CD4-positive, alpha-beta memory T cell (primary cell): ENCODE results near the gene BEST3. TPM values are rescaled to one million over a fixed set of nuclear protein-coding genes. Genes with fewer than 3 reads are reported as not detected.

Source experiments
- polyA plus RNA-seq, 2 donors: library from polyadenylated mRNA; unstranded; fragments of 300-500 nt; fragmentation: Illumina TruSeq; gene quantifications; one replicate each; pipeline ENCODE4 v1.2.3, GENCODE V29; 2021
- total RNA-seq, 2 experiments: library from RNA; stranded (reverse); gene quantifications; one replicate each; pipeline ENCODE4 v1.2.3, GENCODE V29; 2021

BEST3 gene
- total and polyA plus RNA-seq, 4 experiments from 2014 or later: not detected

Other genes with a start within 250 kb of the BEST3 start
- gene FRS2, start 228.9 kb downstream of the BEST3 start, total RNA-seq: 10 to 100 TPM; 21.2 to 22.2 TPM
- 1 to 10 TPM; 8.6 to 9.3 TPM for gene FRS2, start 228.9 kb downstream of the BEST3 start, polyA plus RNA-seq
- gene CCT2, start 113.8 kb downstream of the BEST3 start, total RNA-seq: 100 to 1,000 TPM in 1 of 2 experiments, 10 to 100 TPM in 1; 92.6 to 104 TPM
- gene CCT2, start 113.8 kb downstream of the BEST3 start, polyA plus RNA-seq: 100 to 1,000 TPM; 139 to 146 TPM
- not detected for gene LRRC10, start 88.4 kb downstream of the BEST3 start, total RNA-seq
- gene LRRC10, start 88.4 kb downstream of the BEST3 start, polyA plus RNA-seq: not detected
- 10 to 100 TPM; 38.6 to 40.3 TPM for gene RAB3IP, start 39.6 kb upstream of the BEST3 start, total RNA-seq
- 10 to 100 TPM; 33.1 to 43.8 TPM for gene RAB3IP, start 39.6 kb upstream of the BEST3 start, polyA plus RNA-seq
- gene MYRFL, start 125.9 kb upstream of the BEST3 start, total RNA-seq: not detected
- not detected for gene MYRFL, start 125.9 kb upstream of the BEST3 start, polyA plus RNA-seq